Activated CD4-positive, alpha-beta memory T cell treated with anti-CD3 and anti-CD28 coated beads, Interleukin-2, amount 10 ng/mL, durations not matched to agents 7 days and 5 days (primary cell): ENCODE measurements around the gene SLMAP. TPM values are rescaled to one million over a fixed set of nuclear protein-coding genes. Genes with fewer than 3 reads are reported as not detected.

Source experiments
- CTCF ChIA-PET: fragments of 350-600 bp; sonication (Branson Sonifier 250); formaldehyde crosslinking; loops from one replicate; lab custom pipeline; 2021; ENCODE audit warnings: antibody characterized with exemption, inconsistent platforms; lab: Charles Lee
- POLR2A ChIA-PET: fragments of 350-600 bp; sonication (Branson Sonifier 250); formaldehyde crosslinking; loops from one replicate; lab custom pipeline; 2021; ENCODE audit warnings: antibody characterized with exemption; lab: Charles Lee
- DNase-seq: peaks from one replicate; pipeline ENCODE4 v3.0.0-alpha.2; 2020
- H3K27ac Mint-ChIP-seq: one replicate; pipeline ENCODE4 v1.8.0; 2021; ENCODE audit warnings: mild to moderate bottlenecking, mixed read lengths
- H3K27me3 Mint-ChIP-seq: one replicate; pipeline ENCODE4 v1.8.0; 2021; ENCODE audit warnings: mixed read lengths
- H3K36me3 Mint-ChIP-seq: one replicate; pipeline ENCODE4 v1.8.0; 2021; ENCODE audit warnings: low read depth, mixed read lengths
- H3K4me1 Mint-ChIP-seq: one replicate; pipeline ENCODE4 v1.8.0; 2021; ENCODE audit warnings: mixed read lengths
- H3K4me3 Mint-ChIP-seq: one replicate; pipeline ENCODE4 v1.8.0; 2021; ENCODE audit warnings: mild to moderate bottlenecking, mixed read lengths
- H3K9me3 Mint-ChIP-seq: one replicate; pipeline ENCODE4 v1.8.0; 2021; ENCODE audit warnings: mixed read lengths
- total RNA-seq, 2 experiments: library from RNA; stranded (reverse); gene quantifications; one replicate each; pipeline ENCODE4 v1.2.3, GENCODE V29; 2021

SLMAP gene
- total RNA-seq, 2 experiments from 2014 or later, result 53.4 to 55.6 TPM

DNA sequence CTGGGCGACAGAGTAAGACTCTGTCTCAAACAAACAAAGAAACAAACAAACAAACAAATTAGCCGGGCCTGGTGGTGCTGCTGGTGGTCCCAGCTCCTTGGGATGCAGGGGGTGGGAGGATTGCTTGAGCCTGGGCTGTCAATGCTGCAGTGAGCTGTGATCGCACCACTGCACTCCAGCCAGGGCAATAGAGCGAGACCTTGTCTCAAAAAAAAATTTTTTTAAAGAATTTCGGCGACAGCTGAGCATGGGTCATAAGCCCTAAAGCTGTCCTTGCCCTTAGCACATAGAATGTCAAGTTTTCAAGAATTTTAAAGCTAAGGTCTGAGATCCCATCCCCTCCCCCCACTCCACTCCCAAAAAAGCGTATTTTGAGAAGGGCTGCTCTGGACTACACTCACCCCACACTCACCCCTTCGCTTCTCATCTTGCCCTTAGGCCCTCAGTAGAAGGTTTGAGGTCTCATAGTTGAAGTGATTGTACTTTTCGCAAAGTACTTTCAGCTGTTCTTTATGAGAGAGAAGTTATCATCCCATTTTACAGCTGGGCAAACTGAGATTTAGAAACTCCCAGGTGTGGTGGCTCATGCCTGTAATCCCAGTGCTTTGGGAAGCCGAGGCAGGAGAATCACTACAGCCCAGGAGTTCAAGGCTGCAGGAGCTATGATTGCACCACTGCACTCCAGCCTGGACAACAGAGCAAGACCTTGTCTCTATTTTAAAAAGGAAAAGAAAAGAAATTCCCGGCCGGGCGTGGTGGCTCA is 217.8 kb downstream of the SLMAP start:
- no peaks in the 10 kb centered on the region for H3K36me3 Mint-ChIP-seq
- H3K4me1 Mint-ChIP-seq, result peaks cover 14% of the 10 kb centered on the region
- H3K27ac Mint-ChIP-seq, result no peak overlapping the region
- H3K27me3 Mint-ChIP-seq, result no peaks in the 10 kb centered on the region
- POLR2A ChIA-PET, result interaction anchor here (1.8 kb wide), 1 partner anchor 10 kb away, joined by 7 read pairs; no protein-coding TSS in a partner anchor
- H3K4me3 Mint-ChIP-seq, result no peak overlapping the region
- DNase-seq, result no peak
- CTCF ChIA-PET, result interaction anchor here (1.0 to 3.6 kb wide), 2 partner anchors 10 to 12 kb away, joined by 3 to 14 read pairs; no protein-coding TSS in a partner anchor
- no peaks in the 10 kb centered on the region for H3K9me3 Mint-ChIP-seq

DNA sequence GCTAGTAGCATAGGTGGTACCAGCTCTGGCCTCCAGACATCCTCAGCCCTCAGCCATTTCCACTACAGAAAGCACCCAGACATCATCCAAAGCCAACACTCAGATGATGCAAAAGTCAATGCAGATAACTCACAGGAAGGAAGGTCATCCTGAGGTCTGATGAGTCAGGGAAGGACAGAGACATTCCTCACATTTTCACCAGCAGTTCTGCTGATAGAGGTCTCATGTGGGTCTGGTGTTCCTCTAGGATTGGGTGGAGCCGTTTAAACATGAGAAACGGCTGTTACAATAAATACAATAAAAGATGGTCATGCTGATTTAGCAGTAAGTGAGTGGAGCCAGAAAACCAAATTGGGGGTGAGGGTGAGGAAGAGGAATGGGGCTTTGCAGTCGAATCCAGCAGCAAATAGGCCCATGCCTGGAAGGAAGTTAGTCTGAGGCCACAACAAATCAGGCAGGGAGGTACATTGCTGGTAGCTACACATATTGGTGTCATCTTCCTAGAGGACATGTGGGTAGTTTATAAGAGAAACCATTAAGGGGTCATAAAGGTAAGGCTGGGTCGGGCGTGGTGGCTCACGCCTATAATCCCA is 218.8 kb downstream of the SLMAP start:
- no peaks in the 10 kb centered on the region for H3K36me3 Mint-ChIP-seq
- POLR2A ChIA-PET, result interaction anchor here (0.9 to 1.8 kb wide), 2 partner anchors 9 to 34 kb away, joined by 3 to 7 read pairs; no protein-coding TSS in a partner anchor
- CTCF ChIA-PET, result interaction anchor here (0.7 to 1.2 kb wide), 2 partner anchors 39 to 47 kb away, joined by 3 read pairs; no protein-coding TSS in a partner anchor

DNA sequence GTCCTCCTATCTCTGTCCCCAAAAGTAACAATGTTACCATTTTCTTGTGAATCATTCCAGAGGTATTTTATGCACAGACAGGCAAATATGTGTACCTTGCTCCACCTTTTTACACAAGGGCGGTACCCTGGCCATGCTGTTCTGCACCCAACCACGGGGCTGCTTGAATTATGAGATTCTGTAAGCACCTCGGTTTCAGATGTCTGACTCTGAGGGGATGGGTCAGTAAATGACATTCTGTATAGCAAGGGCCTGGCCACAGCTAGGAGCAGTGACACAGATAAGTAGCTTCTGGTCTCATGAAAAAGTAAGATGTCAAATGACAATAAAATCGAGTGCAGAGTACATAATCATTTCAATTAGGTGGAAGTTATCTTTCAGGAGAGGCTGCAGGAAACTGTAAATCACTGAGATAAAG is 221.7 kb downstream of the SLMAP start:
- CTCF ChIA-PET, result interaction anchor here (1.6 kb wide), 1 partner anchor 15 kb away, joined by 7 read pairs; no protein-coding TSS in a partner anchor
- H3K4me1 Mint-ChIP-seq, result peaks cover 24% of the 10 kb centered on the region
- no peaks in the 10 kb centered on the region for H3K9me3 Mint-ChIP-seq
- DNase-seq, result no peak
- POLR2A ChIA-PET, result no interaction called here
- H3K27me3 Mint-ChIP-seq, result no peaks in the 10 kb centered on the region
- peaks cover 2% of the 10 kb centered on the region for H3K36me3 Mint-ChIP-seq
- no peak overlapping the region for H3K27ac Mint-ChIP-seq
- H3K4me3 Mint-ChIP-seq, result no peak overlapping the region

More for the DNA sequence above, 218.8 kb downstream of the SLMAP start:
- no peaks in the 10 kb centered on the region for H3K9me3 Mint-ChIP-seq
- DNase-seq, result no peak
- peaks cover 14% of the 10 kb centered on the region for H3K4me1 Mint-ChIP-seq
- no peaks in the 10 kb centered on the region for H3K27me3 Mint-ChIP-seq
- no peak overlapping the region for H3K4me3 Mint-ChIP-seq
- H3K27ac Mint-ChIP-seq, result no peak overlapping the region

DNA sequence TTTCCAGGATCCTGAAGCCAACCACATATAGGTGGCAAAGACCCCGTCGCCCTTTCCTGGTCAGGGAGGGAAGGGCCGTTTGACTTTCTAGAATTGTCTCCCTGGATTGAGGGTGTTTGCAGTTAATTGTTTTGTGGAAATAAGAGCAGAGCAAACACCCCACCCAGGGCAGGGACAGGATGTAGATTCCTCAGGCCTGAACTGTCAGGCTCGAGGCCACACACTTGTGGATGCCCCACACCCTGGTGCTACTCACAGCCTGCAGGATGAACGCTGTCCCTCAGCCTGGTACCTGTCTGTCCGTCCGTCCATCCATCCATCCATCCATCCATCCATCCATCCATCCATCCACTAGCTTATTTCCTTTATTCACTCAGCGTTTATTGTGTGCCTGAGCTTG is 222.2 kb downstream of the SLMAP start:
- Mint-ChIP-seq H3K9me3 (no peaks in the 10 kb centered on the region), H3K36me3 (peaks cover 4% of the 10 kb centered on the region), H3K4me1 (peaks cover 29% of the 10 kb centered on the region), H3K27ac (no peak overlapping the region), H3K27me3 (no peaks in the 10 kb centered on the region), H3K4me3 (no peak overlapping the region)
- DNase-seq, result no peak
- ChIA-PET POLR2A (no interaction called here), CTCF (interaction anchor here (1.6 kb wide), 1 partner anchor 16 kb away, joined by 7 read pairs; no protein-coding TSS in a partner anchor)

Other genes with a start within 250 kb of the SLMAP start
- gene DNAH12, start 212.0 kb upstream of the SLMAP start, total RNA-seq, result under 1 TPM; 0.03 to 0.05 TPM
- gene PDE12, start 200.0 kb upstream of the SLMAP start, total RNA-seq, result 10 to 100 TPM; 25.9 to 27.7 TPM
- 10 to 100 TPM; 64.9 to 68.9 TPM for gene ARF4, start 159.0 kb upstream of the SLMAP start, total RNA-seq
- gene DENND6A, start 63.2 kb upstream of the SLMAP start, total RNA-seq, result 10 to 100 TPM; 28.5 to 29.6 TPM